Colon (tissue), 2 donors: ENCODE data around the gene ABCD4.
"Not testable (repeated sequence)": the region's sequence is repeated elsewhere in the genome, so short reads cannot be mapped to it uniquely, and the experiment has no call there.

Source experiments
- FAIRE-seq: peaks from 2 replicates; lab custom pipeline; 2012; peaks lifted over from hg19 to GRCh38; lab: Jason Lieb, UNC
- donor health status: control.
- donor health status: control.

ABCD4 gene

GRCh38 chr14:74301594-74302151 is 1.1 kb downstream of the ABCD4 start:
- no peak for FAIRE-seq

- FAIRE-seq, result no peak
Measured at GRCh38 chr14:74299061-74299545, 3.6 kb downstream of the ABCD4 start.

GRCh38 chr14:74297986-74298385 is 4.7 kb downstream of the ABCD4 start:
- no peak for FAIRE-seq

- FAIRE-seq, result no peak
Measured at GRCh38 chr14:74296037-74296467, 6.7 kb downstream of the ABCD4 start.

GRCh38 chr14:74293606-74294005 is 9.1 kb downstream of the ABCD4 start:
- no peak for FAIRE-seq

GRCh38 chr14:74292061-74292460 is 10.7 kb downstream of the ABCD4 start:
- no peak for FAIRE-seq

GRCh38 chr14:74290415-74290814 is 12.3 kb downstream of the ABCD4 start:
- no peak for FAIRE-seq

- no peak for FAIRE-seq
Measured at GRCh38 chr14:74289801-74290200, 12.9 kb downstream of the ABCD4 start.

- FAIRE-seq, result no peak
Measured at GRCh38 chr14:74286736-74287135, 16.0 kb downstream of the ABCD4 start.

GRCh38 chr14:74281069-74281468 is 21.7 kb downstream of the ABCD4 start:
- FAIRE-seq, result no peak

GRCh38 chr14:74278080-74278479 is 24.7 kb downstream of the ABCD4 start:
- no peak for FAIRE-seq

GRCh38 chr14:74275241-74275841 is 27.4 kb downstream of the ABCD4 start:
- FAIRE-seq, result no peak

GRCh38 chr14:74271365-74271764 is 31.4 kb downstream of the ABCD4 start:
- FAIRE-seq, result no peak

- FAIRE-seq, result not testable (repeated sequence)
Measured at GRCh38 chr14:74270382-74271177, 32.2 kb downstream of the ABCD4 start.

- no peak for FAIRE-seq
Measured at GRCh38 chr14:74267588-74267987, 35.1 kb downstream of the ABCD4 start.

- FAIRE-seq, result no peak
Measured at GRCh38 chr14:74265301-74265965, 37.3 kb downstream of the ABCD4 start.

GRCh38 chr14:74263921-74264320 is 38.8 kb downstream of the ABCD4 start:
- FAIRE-seq, result no peak

GRCh38 chr14:74263181-74263580 is 39.6 kb downstream of the ABCD4 start:
- no peak for FAIRE-seq

- no peak for FAIRE-seq
Measured at GRCh38 chr14:74262076-74262475, 40.7 kb downstream of the ABCD4 start.

GRCh38 chr14:74261288-74261687 is 41.4 kb downstream of the ABCD4 start:
- no peak for FAIRE-seq

- FAIRE-seq, result no peak
Measured at GRCh38 chr14:74260525-74261233, 42.1 kb downstream of the ABCD4 start.

- FAIRE-seq, result no peak
Measured at GRCh38 chr14:74259513-74259912, 43.2 kb downstream of the ABCD4 start.
